Mammary epithelial cell (primary cell): ENCODE measurements around the gene NABP2.

ENCODE experiments used
- EZH2 ChIP-seq: IDR thresholded peaks from 2 replicates; pipeline ENCODE4 v1.6.1; 2012; ENCODE audit warnings: low read length, inconsistent platforms, borderline replicate concordance
- TF ChIP-seq, protein P1 (sequence below), 2 donors: IDR thresholded peaks in 1 of 2; conservative IDR thresholded peaks in 1 of 2; 2 replicates each; pipeline ENCODE4 v1.5.1; 2011 to 2012; ENCODE audit warnings: inconsistent platforms in 2 of 2, low read length in 2 of 2, mild to moderate bottlenecking in 2 of 2, control low read depth in 1 of 2, low read depth in 1 of 2; ENCODE audit not compliant: insufficient read depth in 1 of 2; ENCODE audit errors: extremely low read depth in 1 of 2

GRCh38 chr12:56230432-56231183 lies 6.5 kb downstream of the NABP2 start:
- TF ChIP-seq, protein P1, sequence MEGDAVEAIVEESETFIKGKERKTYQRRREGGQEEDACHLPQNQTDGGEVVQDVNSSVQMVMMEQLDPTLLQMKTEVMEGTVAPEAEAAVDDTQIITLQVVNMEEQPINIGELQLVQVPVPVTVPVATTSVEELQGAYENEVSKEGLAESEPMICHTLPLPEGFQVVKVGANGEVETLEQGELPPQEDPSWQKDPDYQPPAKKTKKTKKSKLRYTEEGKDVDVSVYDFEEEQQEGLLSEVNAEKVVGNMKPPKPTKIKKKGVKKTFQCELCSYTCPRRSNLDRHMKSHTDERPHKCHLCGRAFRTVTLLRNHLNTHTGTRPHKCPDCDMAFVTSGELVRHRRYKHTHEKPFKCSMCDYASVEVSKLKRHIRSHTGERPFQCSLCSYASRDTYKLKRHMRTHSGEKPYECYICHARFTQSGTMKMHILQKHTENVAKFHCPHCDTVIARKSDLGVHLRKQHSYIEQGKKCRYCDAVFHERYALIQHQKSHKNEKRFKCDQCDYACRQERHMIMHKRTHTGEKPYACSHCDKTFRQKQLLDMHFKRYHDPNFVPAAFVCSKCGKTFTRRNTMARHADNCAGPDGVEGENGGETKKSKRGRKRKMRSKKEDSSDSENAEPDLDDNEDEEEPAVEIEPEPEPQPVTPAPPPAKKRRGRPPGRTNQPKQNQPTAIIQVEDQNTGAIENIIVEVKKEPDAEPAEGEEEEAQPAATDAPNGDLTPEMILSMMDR (conservative IDR thresholded peaks at IDR 0.05 in 1 of 2, IDR thresholded peaks at IDR 0.05 in 1 of 2; ENCODE audit: extremely low read depth in 1 of 2, insufficient read depth in 1 of 2, low read depth in 1 of 2, low read length in 2 of 2) = no peak
- no peak for TF ChIP-seq EZH2
